ENCODE results near the gene SAMD7. TPM values are rescaled to one million over a fixed set of nuclear protein-coding genes. Genes with fewer than 3 reads are reported as not detected.
A peak's percentile ranks its signal among the peaks of the same experiment; 100 is the strongest.

The SAMD7 gene
- polyA plus RNA-seq, 1 donor (not counting 4 experiments of a cell fraction or from before 2014, with no cell fraction given) = not detected

DNA sequence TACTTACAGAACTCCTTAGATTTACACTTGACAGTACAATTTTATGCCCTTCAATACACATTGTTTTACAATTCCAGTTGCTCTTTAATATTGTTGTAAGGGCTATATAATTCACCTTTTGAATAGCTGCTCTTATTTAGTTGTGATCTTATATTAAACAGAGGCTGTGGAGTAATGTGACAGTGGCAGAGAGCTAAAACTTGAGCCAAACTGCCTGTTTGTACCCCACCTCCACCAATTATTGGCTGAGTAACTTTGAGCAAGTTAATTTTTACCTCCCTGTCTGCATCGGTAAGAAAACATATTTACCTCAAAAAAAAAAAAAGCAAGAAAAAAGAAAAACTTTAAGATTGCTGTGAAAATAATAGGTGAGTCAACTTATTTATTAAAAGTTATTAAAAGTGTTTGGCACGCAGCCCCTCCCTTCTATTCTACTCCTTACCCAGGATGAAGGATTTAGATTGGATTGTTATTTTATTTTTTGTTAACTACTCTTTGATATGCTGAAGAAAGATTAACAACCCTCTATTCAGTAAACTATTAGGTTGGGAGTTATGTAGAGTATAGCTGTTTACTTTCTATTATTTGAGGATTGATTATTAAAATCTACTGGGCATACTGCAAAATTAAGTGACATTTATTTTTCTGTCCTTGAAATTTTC lies 57.0 kb downstream of the SAMD7 start:
- H3K79me2 ChIP-seq (ENCODE audit: control insufficient read depth, insufficient read depth, low read length) = peaks cover 65% of the 10 kb centered on the region
- peak overlapping the region; percentile 99 for H3K9ac ChIP-seq (ENCODE audit: control insufficient read depth, extremely low read depth, insufficient read depth, low read length)
- H3K27ac ChIP-seq (ENCODE audit: control insufficient read depth, insufficient read depth, low read length) = peak overlapping the region; percentile 90
- dilution Hi-C loops (cut with MboI; ENCODE audit: extremely low pct_ligation_motif_present, low sequenced_read_pairs) = no loop called here
- H3K4me3 ChIP-seq (ENCODE audit: control insufficient read depth in 2 of 3, extremely low read depth in 1 of 3, insufficient read depth in 2 of 3, low read depth in 1 of 3, low read length in 3 of 3) = peak overlapping the region; percentile 76 to 89 (median 79)
- DNase-seq (ENCODE audit: low read depth, low spot score) = no peak
- H3K9me3 ChIP-seq (ENCODE audit: control insufficient read depth, low read depth, low read length) = no peaks in the 10 kb centered on the region
- peaks cover 17% of the 10 kb centered on the region for H3K4me1 ChIP-seq (ENCODE audit: control insufficient read depth, extremely low read depth, insufficient read depth, low read length)
- TF ChIP-seq, protein P1, sequence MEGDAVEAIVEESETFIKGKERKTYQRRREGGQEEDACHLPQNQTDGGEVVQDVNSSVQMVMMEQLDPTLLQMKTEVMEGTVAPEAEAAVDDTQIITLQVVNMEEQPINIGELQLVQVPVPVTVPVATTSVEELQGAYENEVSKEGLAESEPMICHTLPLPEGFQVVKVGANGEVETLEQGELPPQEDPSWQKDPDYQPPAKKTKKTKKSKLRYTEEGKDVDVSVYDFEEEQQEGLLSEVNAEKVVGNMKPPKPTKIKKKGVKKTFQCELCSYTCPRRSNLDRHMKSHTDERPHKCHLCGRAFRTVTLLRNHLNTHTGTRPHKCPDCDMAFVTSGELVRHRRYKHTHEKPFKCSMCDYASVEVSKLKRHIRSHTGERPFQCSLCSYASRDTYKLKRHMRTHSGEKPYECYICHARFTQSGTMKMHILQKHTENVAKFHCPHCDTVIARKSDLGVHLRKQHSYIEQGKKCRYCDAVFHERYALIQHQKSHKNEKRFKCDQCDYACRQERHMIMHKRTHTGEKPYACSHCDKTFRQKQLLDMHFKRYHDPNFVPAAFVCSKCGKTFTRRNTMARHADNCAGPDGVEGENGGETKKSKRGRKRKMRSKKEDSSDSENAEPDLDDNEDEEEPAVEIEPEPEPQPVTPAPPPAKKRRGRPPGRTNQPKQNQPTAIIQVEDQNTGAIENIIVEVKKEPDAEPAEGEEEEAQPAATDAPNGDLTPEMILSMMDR (optimal IDR thresholded peaks at IDR 0.05 in 1 of 3, IDR thresholded peaks at IDR 0.05 in 1 of 3, conservative IDR thresholded peaks at IDR 0.05 in 1 of 3; ENCODE audit: extremely low read depth in 1 of 3, insufficient read depth in 2 of 3, low read length in 3 of 3) = no peak
- TF ChIP-seq EZH2 (IDR thresholded peaks at IDR 0.05; ENCODE audit: low read length) = no peak
- no peaks in the 10 kb centered on the region for H3K36me3 ChIP-seq (ENCODE audit: control insufficient read depth in 2 of 2, extremely low read depth in 1 of 2, insufficient read depth in 2 of 2, low read length in 2 of 2)
- H3K9me1 ChIP-seq (ENCODE audit: control insufficient read depth, extremely low read depth, insufficient read depth, low read length) = no peaks in the 10 kb centered on the region
- H4K20me1 ChIP-seq (ENCODE audit: control insufficient read depth, extremely low read depth, insufficient read depth, low read length) = no peaks in the 10 kb centered on the region
- peak overlapping the region; percentile 90 for H3K4me2 ChIP-seq (ENCODE audit: control insufficient read depth, extremely low read depth, insufficient read depth, low read depth, low read length)
- H3K27me3 ChIP-seq (ENCODE audit: control insufficient read depth, extremely low read depth, insufficient read depth, low read length) = no peaks in the 10 kb centered on the region
- H2AFZ ChIP-seq (ENCODE audit: control insufficient read depth, low read length) = no peak overlapping the region
- FAIRE-seq = no peak

DNA sequence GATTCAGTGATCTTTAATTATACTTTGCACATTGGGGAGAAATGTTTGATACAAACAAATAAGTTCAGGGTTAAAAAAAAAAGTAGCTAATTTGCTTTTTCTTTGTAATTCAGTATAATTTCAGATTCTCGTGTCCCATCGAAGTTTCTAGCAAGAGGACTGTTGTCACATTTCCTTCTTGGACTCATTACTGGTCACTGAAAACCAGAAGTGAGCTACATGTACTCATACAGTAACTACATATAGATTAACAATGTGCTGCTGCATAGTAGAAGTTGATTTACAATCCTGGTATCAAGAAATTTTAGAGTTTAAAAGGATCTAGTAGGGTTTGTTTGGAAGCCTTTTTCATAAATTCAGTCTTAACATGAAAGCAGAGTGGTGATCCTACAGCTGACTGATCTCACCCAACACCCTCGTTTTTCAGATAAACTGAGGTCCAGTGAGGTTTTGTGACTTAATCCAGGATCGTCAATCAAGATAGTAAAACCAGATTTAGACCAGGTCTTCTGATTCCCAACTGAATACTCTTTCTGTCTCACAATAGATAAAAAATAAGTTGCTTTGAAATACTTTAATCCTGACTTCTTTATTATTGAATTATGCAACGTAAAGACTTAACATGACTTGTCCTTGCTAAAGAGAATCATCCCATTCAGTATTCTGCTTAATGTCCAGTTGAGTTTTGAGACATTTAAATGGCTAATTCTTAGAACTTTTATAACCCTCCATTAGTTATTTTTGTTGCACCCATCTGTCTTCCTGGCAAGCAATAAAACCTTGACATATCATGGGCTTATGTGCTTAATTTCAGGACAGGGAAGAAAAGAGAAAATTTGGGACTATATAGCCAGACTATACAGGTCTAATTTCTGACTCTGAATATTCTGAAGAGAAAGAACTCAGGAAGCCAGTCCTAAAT lies 58.1 kb downstream of the SAMD7 start:
- Histone ChIP-seq H3K36me3 (ENCODE audit: control insufficient read depth in 2 of 2, extremely low read depth in 1 of 2, insufficient read depth in 2 of 2, low read length in 2 of 2) (peaks cover 0 to under 1% of the 10 kb centered on the region in 2 experiments), H3K27ac (ENCODE audit: control insufficient read depth, insufficient read depth, low read length) (no peak overlapping the region), H3K4me2 (ENCODE audit: control insufficient read depth, extremely low read depth, insufficient read depth, low read depth, low read length) (no peak overlapping the region), H3K27me3 (ENCODE audit: control insufficient read depth, extremely low read depth, insufficient read depth, low read length) (no peaks in the 10 kb centered on the region), H3K79me2 (ENCODE audit: control insufficient read depth, insufficient read depth, low read length) (peaks cover 75% of the 10 kb centered on the region), H3K9ac (ENCODE audit: control insufficient read depth, extremely low read depth, insufficient read depth, low read length) (no peak overlapping the region), H3K4me1 (ENCODE audit: control insufficient read depth, extremely low read depth, insufficient read depth, low read length) (peaks cover 17% of the 10 kb centered on the region), H4K20me1 (ENCODE audit: control insufficient read depth, extremely low read depth, insufficient read depth, low read length) (no peaks in the 10 kb centered on the region), H2AFZ (ENCODE audit: control insufficient read depth, low read length) (no peak overlapping the region), H3K9me3 (ENCODE audit: control insufficient read depth, low read depth, low read length) (no peaks in the 10 kb centered on the region), H3K9me1 (ENCODE audit: control insufficient read depth, extremely low read depth, insufficient read depth, low read length) (no peaks in the 10 kb centered on the region), H3K4me3 (ENCODE audit: control insufficient read depth in 2 of 3, extremely low read depth in 1 of 3, insufficient read depth in 2 of 3, low read depth in 1 of 3, low read length in 3 of 3) (no peak overlapping the region)
- FAIRE-seq (no peak), DNase-seq (ENCODE audit: low read depth, low spot score) (no peak)
- dilution Hi-C loops (cut with MboI; ENCODE audit: extremely low pct_ligation_motif_present, low sequenced_read_pairs) = no loop called here
- TF ChIP-seq, protein P1 (optimal IDR thresholded peaks at IDR 0.05 in 1 of 3, IDR thresholded peaks at IDR 0.05 in 1 of 3, conservative IDR thresholded peaks at IDR 0.05 in 1 of 3; ENCODE audit: extremely low read depth in 1 of 3, insufficient read depth in 2 of 3, low read length in 3 of 3) = no peak
- TF ChIP-seq EZH2 (IDR thresholded peaks at IDR 0.05; ENCODE audit: low read length) = no peak
